ENCODE data around the gene C2orf68.

C2orf68 gene

GRCh38 chr2:85591563-85591962 is 20.3 kb downstream of the C2orf68 start:
- POLR2A ChIA-PET = no interaction called here
- TF ChIP-seq CTCF (IDR thresholded peaks at IDR 0.05; ENCODE audit: control extremely low read depth, extremely low read depth, low read depth, missing control alignments) = no peak
- DNase-seq (ENCODE audit: extremely low spot score) = no peak
- CTCF ChIA-PET = interaction anchor here (1.0 to 2.1 kb wide), 2 partner anchors 9 to 45 kb away, joined by 3 to 4 read pairs; no protein-coding TSS in a partner anchor

GRCh38 chr2:85590950-85591349 is 20.9 kb downstream of the C2orf68 start:
- TF ChIP-seq CTCF (IDR thresholded peaks at IDR 0.05; ENCODE audit: control extremely low read depth, extremely low read depth, low read depth, missing control alignments) = no peak
- no peak for DNase-seq (ENCODE audit: extremely low spot score)
- POLR2A ChIA-PET = no interaction called here
- CTCF ChIA-PET = interaction anchor here (0.8 to 2.1 kb wide), 3 partner anchors 10 to 46 kb away, joined by 3 to 6 read pairs (median 4); partner anchors contain the start of gene TMEM150A

- no peak for TF ChIP-seq CTCF (IDR thresholded peaks at IDR 0.05; ENCODE audit: control extremely low read depth, extremely low read depth, low read depth, missing control alignments)
- DNase-seq (ENCODE audit: extremely low spot score) = no peak
- ChIA-PET POLR2A (no interaction called here), CTCF (interaction anchor here (0.8 to 2.1 kb wide), 3 partner anchors 10 to 47 kb away, joined by 3 to 6 read pairs (median 4); partner anchors contain the start of gene TMEM150A)
Measured at GRCh38 chr2:85589982-85590791, 21.7 kb downstream of the C2orf68 start.

GRCh38 chr2:85589181-85589580 is 22.7 kb downstream of the C2orf68 start:
- ChIA-PET POLR2A (interaction anchor here (0.7 kb wide), 1 partner anchor 10 kb away, joined by 3 read pairs; no protein-coding TSS in a partner anchor), CTCF (interaction anchor here (0.9 to 2.5 kb wide), 3 partner anchors 10 to 50 kb away, joined by 3 to 6 read pairs (median 5); partner anchors contain the start of gene MAT2A)
- no peak for DNase-seq (ENCODE audit: extremely low spot score)
- no peak for TF ChIP-seq CTCF (IDR thresholded peaks at IDR 0.05; ENCODE audit: control extremely low read depth, extremely low read depth, low read depth, missing control alignments)

- CTCF ChIA-PET = interaction anchor here (0.9 to 2.5 kb wide), 3 partner anchors 9 to 50 kb away, joined by 3 to 6 read pairs (median 5); partner anchors contain the start of gene MAT2A
- DNase-seq (ENCODE audit: extremely low spot score) = no peak
- POLR2A ChIA-PET = interaction anchor here (0.7 kb wide), 1 partner anchor 11 kb away, joined by 3 read pairs; no protein-coding TSS in a partner anchor
- TF ChIP-seq CTCF (IDR thresholded peaks at IDR 0.05; ENCODE audit: control extremely low read depth, extremely low read depth, low read depth, missing control alignments) = no peak
Measured at GRCh38 chr2:85588645-85589044, 23.2 kb downstream of the C2orf68 start.

- no peak for DNase-seq (ENCODE audit: extremely low spot score)
- ChIA-PET POLR2A (no interaction called here), CTCF (interaction anchor here (0.9 to 2.5 kb wide), 4 partner anchors 9 to 49 kb away, joined by 3 to 6 read pairs (median 5); partner anchors contain the start of gene MAT2A)
- no peak for TF ChIP-seq CTCF (IDR thresholded peaks at IDR 0.05; ENCODE audit: control extremely low read depth, extremely low read depth, low read depth, missing control alignments)
Measured at GRCh38 chr2:85588236-85588635, 23.6 kb downstream of the C2orf68 start.

Measured in GM10248 (cell line).